Esophagus muscularis mucosa (tissue), 4 donors: ENCODE results near the gene PID1. TPM values are rescaled to one million over a fixed set of nuclear protein-coding genes. Genes with fewer than 3 reads are reported as not detected.
A peak's percentile ranks its signal among the peaks of the same experiment; 100 is the strongest.

Experiments used
- DNase-seq: peaks from one replicate; pipeline ENCODE4 v3.0.0-alpha.2; 2017; ENCODE audit errors: extremely low spot score
- H3K27ac ChIP-seq, 4 donors: fragments of 200-600 bp; sonication (generic); replicated peaks in 1 of 4; 1 replicate in 3 of 4; 2 replicates in 1 of 4; pipeline ENCODE4 v1.5.1; 2016 to 2019; ENCODE audit warnings: mild to moderate bottlenecking in 1 of 4
- H3K27me3 ChIP-seq, 4 donors: fragments of 200-600 bp; sonication (generic); one replicate each; pipeline versions ENCODE4 v1.5.1 to v1.6.0; 2016 to 2019
- H3K36me3 ChIP-seq, 4 donors: fragments of 200-600 bp; sonication (generic); one replicate each; pipeline ENCODE4 v1.5.1; 2016 to 2019
- H3K4me1 ChIP-seq, 4 donors: fragments of 200-600 bp; sonication (generic); one replicate each; pipeline ENCODE4 v1.5.1; 2016 to 2019
- H3K4me3 ChIP-seq, 4 donors: fragments of 200-600 bp; sonication (generic); 1 replicate in 2 of 4; 2 replicates in 2 of 4; pipeline ENCODE4 v1.5.1; 2016 to 2019; ENCODE audit warnings: mild to moderate bottlenecking in 4 of 4, moderate library complexity in 1 of 4
- H3K9me3 ChIP-seq, 4 donors: fragments of 200-600 bp; sonication (generic); 1 replicate in 3 of 4; 2 replicates in 1 of 4; pipeline ENCODE4 v1.5.1; 2016 to 2019
- EP300 ChIP-seq: sonication (generic); formaldehyde crosslinking; IDR thresholded peaks from one replicate; pipeline ENCODE4 v1.6.1; 2017; ENCODE audit warnings: antibody characterized with exemption
- POLR2A ChIP-seq: fragments of 450-650 bp; IDR thresholded peaks from one replicate; pipeline ENCODE4 v1.6.1; 2017; ENCODE audit warnings: antibody characterized with exemption, moderate library complexity, mild to moderate bottlenecking, low read depth
- POLR2AphosphoS5 ChIP-seq, 2 donors: sonication (generic); formaldehyde crosslinking; IDR thresholded peaks; one replicate each; pipeline ENCODE4 v1.6.1; 2017; ENCODE audit warnings: antibody characterized with exemption in 2 of 2
- WGBS: methylation state at CpG from one replicate; pipeline ENCODE4 v1.1.5; 2018; 5-methylcytosine and 5-hydroxymethylcytosine counted together
- intact Hi-C: fragments of 100-400 bp; cut with DNase I; formaldehyde crosslinking; loops from one replicate; pipeline ENCODE4 v1.15.1; 2023
- total RNA-seq, 4 donors: library from RNA; depleted of rRNA; stranded (reverse); fragments of >200 nt; gene quantifications; one replicate each; pipeline versions ENCODE4 v1.1.0 to v1.2.1, GENCODE V29; 2016
- TF ChIP-seq, protein P1 (sequence below), 3 experiments: fragments of 200-600 bp in 2 of 3; fragments of 450-650 bp in 1 of 3; sonication (generic) in 2 of 3; IDR thresholded peaks; one replicate each; pipeline ENCODE4 v1.5.1; 2017 to 2019; ENCODE audit warnings: antibody characterized with exemption in 3 of 3, mild to moderate bottlenecking in 2 of 3, moderate library complexity in 1 of 3

Gene PID1
- total RNA-seq, 4 donors from 2014 or later = 48.2 to 68.7 (median 55.4) TPM

DNA sequence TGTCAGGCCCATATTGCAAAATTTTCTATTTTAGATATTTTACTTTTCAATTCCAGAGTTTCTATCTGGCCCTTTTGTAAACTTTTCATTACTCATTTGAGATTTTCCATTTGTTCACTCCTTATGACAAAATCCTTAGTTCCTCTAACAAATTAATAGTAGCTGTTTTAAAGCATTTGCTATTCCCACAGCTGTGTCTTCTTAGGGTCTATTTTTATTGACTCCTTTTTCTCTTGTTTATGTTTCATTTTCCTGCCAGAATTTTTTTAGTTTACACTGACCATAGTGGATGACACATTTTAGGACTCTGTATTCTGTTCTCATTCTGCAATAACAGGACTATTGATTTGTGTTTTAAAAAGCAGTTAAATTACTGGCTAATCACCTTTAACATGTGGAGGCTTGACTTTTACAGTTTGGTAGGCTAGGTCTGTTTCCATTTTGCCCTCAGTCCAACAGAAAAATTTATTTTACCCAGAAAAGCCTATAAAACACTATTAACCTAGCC, 30.0 kb downstream of the PID1 start:
- Histone ChIP-seq H3K4me3 (no peak overlapping the region), H3K4me1 (no peaks in the 10 kb centered on the region), H3K9me3 (peaks cover 0 to 31% (median 4%) of the 10 kb centered on the region in 4 donors), H3K36me3 (no peaks in the 10 kb centered on the region), H3K27me3 (no peaks in the 10 kb centered on the region), H3K27ac (peak overlapping the region in 1 of 4 donors; percentile 7)
- intact Hi-C loops = no loop called here
- no peak for TF ChIP-seq EP300
- no peak for TF ChIP-seq POLR2AphosphoS5 (IDR thresholded peaks at IDR 0.05)
- TF ChIP-seq POLR2A = no peak
- TF ChIP-seq, protein P1, sequence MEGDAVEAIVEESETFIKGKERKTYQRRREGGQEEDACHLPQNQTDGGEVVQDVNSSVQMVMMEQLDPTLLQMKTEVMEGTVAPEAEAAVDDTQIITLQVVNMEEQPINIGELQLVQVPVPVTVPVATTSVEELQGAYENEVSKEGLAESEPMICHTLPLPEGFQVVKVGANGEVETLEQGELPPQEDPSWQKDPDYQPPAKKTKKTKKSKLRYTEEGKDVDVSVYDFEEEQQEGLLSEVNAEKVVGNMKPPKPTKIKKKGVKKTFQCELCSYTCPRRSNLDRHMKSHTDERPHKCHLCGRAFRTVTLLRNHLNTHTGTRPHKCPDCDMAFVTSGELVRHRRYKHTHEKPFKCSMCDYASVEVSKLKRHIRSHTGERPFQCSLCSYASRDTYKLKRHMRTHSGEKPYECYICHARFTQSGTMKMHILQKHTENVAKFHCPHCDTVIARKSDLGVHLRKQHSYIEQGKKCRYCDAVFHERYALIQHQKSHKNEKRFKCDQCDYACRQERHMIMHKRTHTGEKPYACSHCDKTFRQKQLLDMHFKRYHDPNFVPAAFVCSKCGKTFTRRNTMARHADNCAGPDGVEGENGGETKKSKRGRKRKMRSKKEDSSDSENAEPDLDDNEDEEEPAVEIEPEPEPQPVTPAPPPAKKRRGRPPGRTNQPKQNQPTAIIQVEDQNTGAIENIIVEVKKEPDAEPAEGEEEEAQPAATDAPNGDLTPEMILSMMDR (IDR thresholded peaks at IDR 0.05) = no peak
- no peak for DNase-seq

DNA sequence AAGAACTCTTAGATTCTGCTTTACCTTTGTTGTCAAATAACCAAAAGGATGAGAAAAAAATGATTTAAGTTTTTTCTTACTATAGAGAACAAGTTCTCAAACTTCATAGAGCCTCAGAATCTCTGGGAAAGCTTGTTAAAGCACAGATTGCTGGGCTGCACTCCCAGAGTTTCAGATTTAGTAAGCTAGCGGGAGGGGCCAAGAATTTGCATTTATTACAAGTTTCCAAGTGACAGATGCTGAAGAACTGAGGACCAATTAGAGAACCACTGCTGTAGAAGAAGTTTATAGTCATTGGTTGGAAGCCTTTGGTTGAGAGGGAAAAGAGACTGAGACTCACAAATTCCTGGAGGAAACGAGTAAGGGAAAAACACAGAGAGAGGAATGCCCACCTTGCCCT, 32.1 kb downstream of the PID1 start:
- Histone ChIP-seq H3K9me3 (peaks cover 0 to 31% (median 4%) of the 10 kb centered on the region in 4 donors), H3K27ac (no peak overlapping the region), H3K4me3 (no peak overlapping the region), H3K27me3 (no peaks in the 10 kb centered on the region), H3K4me1 (peaks cover 0 to 5% (median 0%) of the 10 kb centered on the region in 4 donors), H3K36me3 (no peaks in the 10 kb centered on the region)
- 36% methylated on average over 2 of the region's 2 CpGs for WGBS
- no peak for TF ChIP-seq EP300
- TF ChIP-seq POLR2A = no peak
- TF ChIP-seq POLR2AphosphoS5 (IDR thresholded peaks at IDR 0.05) = no peak
- TF ChIP-seq, protein P1 (IDR thresholded peaks at IDR 0.05) = no peak
- no peak for DNase-seq
- intact Hi-C loops = no loop called here

DNA sequence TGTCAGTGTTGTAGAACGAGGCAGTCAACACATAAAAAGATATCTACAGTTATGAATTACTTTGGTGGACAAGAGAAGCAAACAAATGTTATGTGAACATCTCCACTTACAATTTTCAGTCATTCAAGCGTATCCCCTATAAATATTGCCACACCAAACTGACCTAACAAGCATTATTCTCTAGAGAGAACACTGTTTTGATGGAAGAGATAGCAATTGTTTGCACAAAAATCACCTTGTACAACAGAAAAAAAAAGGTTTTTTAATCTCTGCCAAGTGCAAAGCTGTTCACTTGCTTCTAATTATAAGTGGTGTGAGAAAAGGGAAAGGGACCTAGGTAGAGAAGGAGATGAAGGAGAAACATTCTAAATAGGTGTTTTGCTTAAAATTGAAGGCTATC, 33.8 kb downstream of the PID1 start:
- H3K4me1 ChIP-seq = peaks cover 0 to 5% (median 0%) of the 10 kb centered on the region in 4 donors
- 41% methylated on average over 2 of the region's 2 CpGs for WGBS
- intact Hi-C loops = no loop called here
- no peaks in the 10 kb centered on the region for H3K27me3 ChIP-seq
- TF ChIP-seq POLR2AphosphoS5 (IDR thresholded peaks at IDR 0.05) = no peak
- TF ChIP-seq, protein P1 (IDR thresholded peaks at IDR 0.05) = no peak
- H3K36me3 ChIP-seq = no peaks in the 10 kb centered on the region
- no peak overlapping the region for H3K27ac ChIP-seq
- DNase-seq = no peak
- peaks cover 0 to 29% (median 4%) of the 10 kb centered on the region in 4 donors for H3K9me3 ChIP-seq
- H3K4me3 ChIP-seq = no peak overlapping the region

DNA sequence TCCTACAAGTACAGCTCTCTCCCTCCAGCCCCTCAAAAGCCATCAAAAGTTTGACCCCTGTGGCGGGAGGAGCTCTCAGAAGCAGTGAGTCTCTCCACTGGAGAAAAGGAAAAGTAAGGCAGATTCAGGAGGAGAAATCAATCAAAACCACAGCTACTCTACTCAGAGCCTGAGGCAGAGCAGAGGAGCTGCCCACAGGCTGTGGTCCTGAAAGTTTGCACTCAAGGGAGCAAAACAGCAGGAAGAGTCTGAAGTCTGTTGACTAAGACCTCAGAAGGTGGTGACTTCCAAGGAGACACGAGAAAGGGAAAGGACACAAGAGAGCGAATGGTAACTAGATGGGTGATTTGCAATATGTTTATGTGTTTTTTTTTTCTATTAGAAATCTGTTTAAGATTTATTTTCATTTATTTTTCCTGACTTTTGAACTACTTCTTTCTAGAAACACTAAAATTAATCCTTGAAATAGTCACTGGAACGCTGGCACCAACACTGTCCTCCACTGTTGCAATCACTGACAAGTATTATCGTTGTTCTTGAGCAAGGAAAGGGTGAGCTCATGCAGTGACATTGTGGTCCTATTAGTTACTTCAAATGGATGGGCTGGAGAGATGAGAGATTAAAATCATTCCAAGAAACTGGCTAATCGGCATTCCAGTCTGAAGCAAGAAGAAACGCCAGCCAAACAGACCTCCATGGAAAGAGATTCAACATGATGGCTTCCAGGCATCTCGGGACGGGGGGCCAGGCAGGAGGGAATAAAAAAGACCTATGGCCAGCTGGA, 35.8 kb downstream of the PID1 start:
- no peaks in the 10 kb centered on the region for H3K27me3 ChIP-seq
- intact Hi-C loops = no loop called here
- peaks cover 0 to 10% (median 0%) of the 10 kb centered on the region in 4 donors for H3K9me3 ChIP-seq
- H3K4me3 ChIP-seq = no peak overlapping the region
- peak overlapping the region in 1 of 4 donors; percentile 23 for H3K27ac ChIP-seq
- DNase-seq = no peak
- no peaks in the 10 kb centered on the region for H3K36me3 ChIP-seq
- TF ChIP-seq POLR2AphosphoS5 (IDR thresholded peaks at IDR 0.05) = no peak
- TF ChIP-seq POLR2A = no peak
- TF ChIP-seq EP300 = no peak
- TF ChIP-seq, protein P1 (IDR thresholded peaks at IDR 0.05) = no peak
- peaks cover 0 to 5% (median under 1%) of the 10 kb centered on the region in 4 donors for H3K4me1 ChIP-seq
- WGBS = 65% methylated on average over 9 of the region's 9 CpGs
